Stimulated activated CD4-positive, alpha-beta T cell treated with anti-CD3 and anti-CD28 coated beads, Interleukin-2, amount 100 ng/mL, for 48 hours (primary cell): ENCODE measurements around the gene TNNC1.

ENCODE experiments used
- DNase-seq, 2 donors: peaks; one replicate each; pipeline ENCODE4 v3.0.0-alpha.2; 2020

Gene TNNC1

DNA sequence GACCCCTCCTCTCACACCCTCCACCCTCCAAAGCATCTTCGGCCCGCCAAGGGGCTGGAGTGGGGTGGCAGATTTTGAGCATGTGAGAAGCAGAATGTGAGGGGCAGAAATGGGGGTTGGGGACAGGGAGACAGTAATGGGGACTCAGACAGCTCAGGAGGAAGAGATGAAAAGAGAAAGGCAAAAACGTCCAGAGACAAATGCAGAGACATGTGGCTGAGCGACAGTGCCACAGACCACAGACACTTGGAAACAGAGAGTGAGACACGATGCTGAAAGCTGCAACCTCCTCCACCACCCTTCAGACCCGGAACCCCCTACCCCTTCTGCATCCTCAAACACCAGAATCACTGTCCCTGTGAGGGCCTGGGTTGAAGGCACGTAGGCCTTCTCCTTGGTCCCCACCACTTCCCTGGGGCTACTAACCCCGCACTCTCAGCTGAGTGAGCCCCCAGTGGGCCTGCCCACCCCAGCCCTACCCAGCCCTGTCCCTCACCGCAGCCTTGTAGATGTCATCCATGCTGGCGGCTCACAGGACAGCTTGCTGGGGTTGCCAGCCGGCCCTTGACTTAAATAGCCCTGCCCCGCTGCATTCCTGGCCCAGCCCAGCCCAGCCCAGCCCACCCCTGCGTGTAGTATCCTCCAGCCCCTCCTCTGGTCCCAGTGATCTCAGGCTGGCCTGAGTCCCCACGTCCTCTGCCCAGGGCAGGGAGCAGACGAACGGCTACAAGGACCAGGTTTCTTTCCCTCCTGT lies at the start of gene TNNC1:
Gene TNNC1 (minus strand): TSS at position 546 of the 754 bp plus-strand sequence. CDS start 26 bp downstream, at position 520.
- no peak for DNase-seq

DNA sequence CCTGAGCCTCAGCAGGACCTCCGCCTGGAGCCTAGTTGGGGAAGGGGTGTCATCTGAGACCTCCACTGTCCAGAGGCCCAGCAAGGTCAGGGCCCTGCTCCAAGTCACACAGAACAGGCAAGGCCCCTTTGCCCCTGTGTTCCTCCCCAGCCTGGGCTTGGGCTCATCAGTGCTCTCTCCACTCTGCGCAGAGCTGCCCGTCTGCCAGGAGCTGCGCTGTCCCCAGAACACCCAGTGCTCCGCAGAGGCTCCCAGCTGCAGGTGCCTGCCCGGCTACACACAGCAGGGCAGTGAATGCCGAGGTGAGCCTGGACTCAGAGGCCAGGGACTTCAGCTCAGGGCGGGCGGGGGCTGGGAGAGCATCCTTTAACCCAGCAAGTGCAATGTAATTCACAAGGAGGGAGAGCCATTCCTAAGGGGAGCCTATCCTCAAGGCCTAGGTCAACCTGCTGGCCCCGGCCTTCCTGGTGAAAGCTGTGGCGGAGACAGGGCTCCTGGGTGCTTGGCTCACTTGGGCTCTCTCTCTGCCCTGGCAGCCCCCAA lies 49.0 kb upstream of the TNNC1 start:
- no peak for DNase-seq

DNA sequence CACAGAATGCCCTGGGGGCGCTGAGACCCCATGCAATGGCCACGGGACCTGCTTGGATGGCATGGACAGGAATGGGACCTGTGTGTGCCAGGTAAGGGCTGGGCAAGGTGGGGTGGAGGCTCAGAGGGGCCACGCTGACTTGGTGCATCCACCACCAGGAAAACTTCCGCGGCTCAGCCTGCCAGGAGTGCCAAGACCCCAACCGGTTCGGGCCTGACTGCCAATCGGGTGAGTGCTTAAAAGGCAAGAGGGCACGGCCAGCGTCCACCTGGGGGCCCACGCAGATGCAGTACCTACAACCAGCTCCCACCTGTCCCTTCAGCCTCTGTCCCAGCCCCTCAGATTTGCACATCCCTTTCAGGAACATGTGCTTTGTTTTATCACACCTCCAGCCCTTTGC lies 48.2 kb upstream of the TNNC1 start:
- no peak for DNase-seq

DNA sequence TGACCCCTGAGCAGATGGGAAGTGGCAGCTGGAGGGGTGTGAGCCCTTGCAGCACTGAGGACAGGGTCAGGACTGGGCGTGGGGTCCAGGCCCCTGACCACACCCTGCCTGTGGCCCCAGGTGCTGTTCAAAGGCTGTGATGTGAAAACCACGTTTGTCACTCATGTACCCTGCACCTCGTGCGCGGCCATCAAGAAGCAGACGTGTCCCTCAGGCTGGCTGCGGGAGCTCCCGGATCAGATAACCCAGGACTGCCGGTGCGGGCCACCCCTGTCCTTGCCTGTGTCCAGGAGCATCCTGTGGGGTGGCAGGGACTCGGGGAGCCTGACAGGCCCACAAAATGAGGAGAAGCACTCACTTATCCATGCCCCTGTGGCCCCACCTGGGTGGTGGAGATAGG lies 47.2 kb upstream of the TNNC1 start:
- DNase-seq: no peak

DNA sequence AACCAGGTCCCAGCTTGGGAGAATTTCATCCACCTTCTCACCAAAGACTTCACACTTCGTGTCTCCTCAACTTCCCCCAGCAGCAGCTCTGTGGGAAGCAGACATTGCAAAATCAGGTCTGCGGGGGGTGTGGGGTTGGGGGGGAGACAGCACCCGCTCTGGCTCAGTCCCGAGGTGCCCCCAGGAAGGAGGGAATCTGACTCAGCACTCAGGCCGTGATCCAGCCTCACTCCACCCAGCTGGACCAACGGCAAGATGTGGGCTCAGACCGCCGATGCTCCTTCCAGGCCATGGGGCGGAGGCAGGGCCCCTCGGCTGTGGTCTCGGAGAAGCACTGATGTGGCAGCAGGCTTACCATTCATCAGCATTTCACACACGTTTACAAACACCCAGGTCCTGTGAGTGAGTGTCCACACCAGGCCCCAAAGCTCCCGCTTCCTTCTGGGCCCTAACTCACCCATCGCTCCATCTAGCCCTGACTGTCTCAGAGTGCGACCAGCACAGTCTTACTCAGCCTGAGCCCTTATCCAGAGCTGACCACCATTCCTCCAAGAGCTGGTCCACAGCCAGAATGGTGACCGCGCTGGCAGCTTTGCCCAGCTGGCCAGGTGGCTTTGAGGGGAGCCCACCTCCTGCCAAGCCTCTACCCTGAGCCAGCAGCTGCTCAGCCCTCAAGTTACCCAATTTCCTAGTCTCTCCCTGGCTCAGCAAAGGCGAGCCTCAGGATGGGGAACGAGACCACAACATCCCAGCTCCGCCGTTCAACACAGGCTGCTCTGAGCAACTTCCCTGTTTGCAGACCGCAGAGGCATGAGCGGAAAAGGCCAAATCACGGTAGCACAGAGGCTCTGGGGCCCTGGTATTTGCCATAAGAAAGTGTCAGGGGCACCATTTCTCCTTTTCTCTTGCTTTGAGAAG lies 44.6 kb upstream of the TNNC1 start:
- DNase-seq: no peak

DNA sequence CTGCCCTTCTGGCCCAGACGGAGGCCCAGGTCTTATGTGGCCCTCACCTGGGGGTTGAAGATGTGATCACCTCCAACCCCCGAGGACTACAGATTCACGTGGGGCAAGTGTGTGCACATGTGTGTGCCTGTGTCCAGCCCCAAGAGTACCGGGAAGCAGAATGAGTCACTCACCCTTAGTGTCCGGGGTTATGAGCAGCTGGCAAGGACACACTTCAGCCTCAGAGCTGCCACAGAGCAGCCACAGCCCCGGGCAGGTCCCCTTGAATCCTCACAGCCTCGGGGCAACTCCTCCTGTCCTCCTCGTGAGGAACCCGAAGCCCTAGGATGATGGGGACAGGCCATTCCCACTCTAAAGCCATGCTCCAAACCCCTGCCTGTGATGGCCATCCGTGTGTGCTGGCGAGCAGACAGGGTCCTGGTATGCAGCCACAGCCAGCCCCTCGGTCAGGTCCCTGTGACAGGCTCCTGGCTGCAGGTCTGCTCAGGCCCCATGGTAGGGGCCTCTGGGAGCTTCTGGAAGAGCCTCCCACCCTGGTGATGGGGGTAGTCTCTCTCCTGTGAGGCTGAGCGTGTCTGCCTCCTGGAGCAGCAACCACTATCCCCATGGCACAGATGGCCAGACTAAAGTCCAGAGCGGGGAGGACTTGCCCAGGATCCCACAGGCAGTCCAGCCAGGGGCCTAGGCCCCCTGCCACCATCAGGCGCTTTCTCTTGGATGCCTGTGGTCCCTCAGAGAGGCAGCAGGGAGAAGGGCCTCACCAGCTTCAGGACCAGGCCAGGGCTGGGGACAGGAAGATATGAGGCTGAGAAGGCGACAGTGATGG lies 42.1 kb upstream of the TNNC1 start:
- no peak for DNase-seq

DNA sequence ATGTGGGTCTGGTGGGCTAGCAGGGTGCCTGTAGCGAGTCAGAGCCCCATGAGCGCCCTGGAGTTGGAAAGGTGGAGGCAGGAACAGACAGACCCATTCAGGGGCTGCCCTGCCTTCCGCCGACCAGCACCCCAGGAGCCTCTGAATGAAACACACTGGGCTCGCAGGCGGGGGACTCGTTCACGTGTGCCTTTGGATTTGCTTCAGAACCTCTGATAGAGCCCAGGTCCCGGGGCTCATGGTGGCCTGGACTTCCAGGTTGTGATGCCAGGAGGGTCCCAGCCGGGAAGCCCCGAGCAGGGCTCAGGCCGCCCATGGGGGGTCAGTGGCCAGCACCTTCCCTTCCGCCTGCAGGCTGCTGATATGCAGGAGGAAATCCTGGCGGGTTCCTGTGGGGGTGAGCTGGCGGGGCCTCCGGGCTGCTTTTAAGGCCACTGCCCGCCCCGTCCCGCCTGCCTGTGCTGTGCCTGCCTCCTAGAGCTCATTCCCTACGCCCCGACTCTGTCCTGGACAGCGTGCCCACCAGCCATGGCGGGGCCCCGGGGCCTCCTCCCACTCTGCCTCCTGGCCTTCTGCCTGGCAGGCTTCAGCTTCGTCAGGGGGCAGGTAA lies 41.1 kb upstream of the TNNC1 start, which contains the start of gene STAB1:
Gene STAB1 (plus strand): TSS at position 453 of the 610 bp plus-strand sequence. CDS start 76 bp downstream, at position 529.
- DNase-seq: no peak

DNA sequence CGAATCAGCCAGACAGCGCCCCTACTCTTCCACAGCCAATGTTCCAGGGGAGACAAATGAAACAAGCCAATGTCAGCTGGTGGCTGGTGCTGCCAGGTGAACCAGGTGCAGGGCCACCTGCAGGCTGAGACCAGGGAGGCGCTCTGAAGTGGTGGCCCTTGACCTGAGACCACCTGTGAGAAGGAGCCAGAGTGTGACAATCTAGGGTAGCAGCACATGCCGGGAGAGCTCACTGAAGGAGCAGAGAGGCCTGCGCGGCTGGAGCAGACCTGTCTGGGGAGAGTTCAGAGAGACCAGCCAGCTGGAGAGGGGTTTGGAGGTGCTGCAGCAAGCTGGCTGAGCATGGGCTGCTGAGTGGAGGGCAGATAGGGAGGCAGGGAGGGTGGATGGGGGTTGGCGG lies 40.6 kb upstream of the TNNC1 start:
- no peak for DNase-seq

DNA sequence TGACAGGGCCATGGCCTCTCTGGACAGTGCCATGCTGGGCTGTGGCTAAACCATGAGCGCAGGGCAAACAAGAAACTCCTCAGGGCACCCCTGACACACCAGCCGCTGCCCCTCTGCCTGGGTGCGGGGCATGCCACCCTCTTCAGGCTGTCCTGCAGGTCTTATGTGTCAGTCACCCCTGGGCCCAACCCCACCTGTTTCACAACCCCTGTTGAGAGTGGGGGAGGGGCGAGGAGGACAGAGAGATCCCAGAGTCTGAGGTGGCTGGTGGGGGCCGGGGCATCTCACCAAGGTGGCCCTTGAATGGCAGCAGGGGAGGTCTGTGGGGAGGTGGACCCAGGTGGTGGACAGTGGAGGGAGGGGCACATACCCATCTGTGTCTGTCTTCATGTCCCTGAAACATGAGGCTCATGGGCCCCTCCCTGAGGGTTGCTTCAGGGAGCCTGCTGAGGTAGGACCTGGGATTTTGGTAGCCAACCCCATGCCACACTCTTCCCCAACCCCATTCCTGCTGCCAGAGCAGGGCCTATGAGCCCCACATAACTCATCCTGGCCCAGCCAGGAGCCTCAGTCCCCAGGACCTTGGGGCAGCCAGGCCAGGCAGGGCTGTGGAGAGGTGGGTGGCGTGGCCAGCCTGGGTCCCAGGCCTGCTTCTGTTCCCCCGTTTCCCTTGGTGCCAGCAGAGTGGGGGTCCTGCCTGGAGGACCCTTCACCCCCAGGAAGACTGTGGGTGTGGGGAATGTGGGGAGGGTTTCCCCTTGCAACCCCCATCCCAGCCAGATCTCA lies 39.6 kb upstream of the TNNC1 start:
- no peak for DNase-seq

DNA sequence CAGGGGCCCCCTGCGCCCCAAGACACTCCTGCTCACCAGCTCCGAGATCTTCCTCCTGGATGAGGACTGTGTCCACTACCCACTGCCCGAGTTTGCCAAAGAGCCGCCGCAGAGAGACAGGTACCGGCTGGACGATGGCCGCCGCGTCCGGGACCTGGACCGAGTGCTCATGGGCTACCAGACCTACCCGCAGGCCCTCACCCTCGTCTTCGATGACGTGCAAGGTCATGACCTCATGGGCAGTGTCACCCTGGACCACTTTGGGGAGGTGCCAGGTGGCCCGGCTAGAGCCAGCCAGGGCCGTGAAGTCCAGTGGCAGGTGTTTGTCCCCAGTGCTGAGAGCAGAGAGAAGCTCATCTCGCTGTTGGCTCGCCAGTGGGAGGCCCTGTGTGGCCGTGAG lies 38.2 kb upstream of the TNNC1 start:
- DNase-seq: no peak

DNA sequence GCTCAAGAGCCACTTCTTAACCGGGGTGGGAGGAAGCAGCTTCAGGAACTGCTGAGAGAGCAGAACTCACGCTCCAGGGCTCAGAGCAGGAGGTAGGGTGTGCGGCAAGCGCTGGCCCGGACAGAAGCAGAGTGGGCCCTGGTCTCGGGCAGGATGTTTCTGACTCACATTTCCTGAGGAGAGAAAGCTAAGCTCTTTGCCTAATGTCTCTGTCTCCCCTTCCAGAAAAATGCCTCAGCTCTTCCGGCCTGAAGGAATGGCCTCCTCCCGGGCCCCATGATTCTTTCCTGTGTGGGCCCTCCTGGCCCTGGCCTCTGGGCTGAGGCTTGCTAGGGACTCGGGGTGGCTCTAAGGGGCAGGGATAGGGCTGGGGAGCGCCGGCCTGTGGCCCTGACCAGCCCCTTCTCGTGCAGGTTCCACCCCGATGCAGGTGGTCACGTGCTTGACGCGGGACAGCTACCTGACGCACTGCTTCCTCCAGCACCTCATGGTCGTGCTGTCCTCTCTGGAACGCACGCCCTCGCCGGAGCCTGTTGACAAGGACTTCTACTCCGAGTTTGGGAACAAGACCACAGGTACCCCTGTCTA lies 37.2 kb upstream of the TNNC1 start:
- no peak for DNase-seq

DNA sequence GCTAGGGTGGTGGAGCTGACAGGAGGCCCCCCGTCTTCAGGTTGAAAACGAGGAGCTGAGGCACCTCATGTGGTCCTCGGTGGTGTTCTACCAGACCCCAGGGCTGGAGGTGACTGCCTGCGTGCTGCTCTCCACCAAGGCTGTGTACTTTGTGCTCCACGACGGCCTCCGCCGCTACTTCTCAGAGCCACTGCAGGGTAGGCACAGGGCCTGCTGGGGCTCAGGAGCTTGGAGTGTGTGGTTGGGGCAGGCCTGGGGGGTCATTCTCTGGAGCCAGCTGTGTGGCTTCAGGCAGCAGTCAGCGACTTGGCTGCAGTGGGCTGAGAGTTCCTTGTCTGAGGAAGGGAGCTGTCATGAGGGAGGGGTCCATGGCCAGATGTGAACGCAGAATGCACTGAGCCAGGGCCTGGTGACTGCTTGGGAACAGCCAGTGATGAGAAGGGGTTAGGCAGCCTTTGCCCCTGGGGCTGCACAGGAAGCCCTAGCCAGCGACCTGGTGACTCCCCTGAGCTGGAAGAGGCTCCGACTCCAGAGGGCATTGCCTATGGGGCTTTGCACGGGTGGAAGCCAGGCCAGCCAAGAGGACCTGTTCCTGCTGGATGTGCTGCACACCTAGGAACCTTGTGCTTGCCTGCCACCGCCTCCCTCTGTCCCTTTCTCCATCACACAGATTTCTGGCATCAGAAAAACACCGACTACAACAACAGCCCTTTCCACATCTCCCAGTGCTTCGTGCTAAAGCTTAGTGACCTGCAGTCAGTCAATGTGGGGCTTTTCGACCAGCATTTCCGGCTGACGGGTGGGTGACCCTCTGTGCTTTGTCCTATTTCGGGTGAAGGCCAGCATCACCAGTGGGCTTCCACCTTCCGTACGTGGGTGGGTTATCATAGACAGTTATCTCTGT lies 36.4 kb upstream of the TNNC1 start:
- no peak for DNase-seq

DNA sequence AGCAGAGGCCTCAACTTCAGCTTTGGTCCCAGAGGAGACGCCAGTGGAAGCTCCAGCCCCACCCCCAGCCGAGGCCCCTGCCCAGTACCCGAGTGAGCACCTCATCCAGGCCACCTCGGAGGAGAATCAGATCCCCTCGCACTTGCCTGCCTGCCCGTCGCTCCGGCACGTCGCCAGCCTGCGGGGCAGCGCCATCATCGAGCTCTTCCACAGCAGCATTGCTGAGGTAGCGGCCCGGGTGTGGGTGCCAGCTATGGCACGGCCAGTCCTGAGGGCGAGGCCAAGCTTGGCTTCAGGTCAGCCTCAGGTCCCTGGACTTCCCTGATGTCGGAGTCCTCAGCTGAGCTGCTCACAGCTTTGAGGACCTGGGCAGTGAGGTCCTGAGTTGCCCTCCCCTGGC lies 35.6 kb upstream of the TNNC1 start:
- no peak for DNase-seq

DNA sequence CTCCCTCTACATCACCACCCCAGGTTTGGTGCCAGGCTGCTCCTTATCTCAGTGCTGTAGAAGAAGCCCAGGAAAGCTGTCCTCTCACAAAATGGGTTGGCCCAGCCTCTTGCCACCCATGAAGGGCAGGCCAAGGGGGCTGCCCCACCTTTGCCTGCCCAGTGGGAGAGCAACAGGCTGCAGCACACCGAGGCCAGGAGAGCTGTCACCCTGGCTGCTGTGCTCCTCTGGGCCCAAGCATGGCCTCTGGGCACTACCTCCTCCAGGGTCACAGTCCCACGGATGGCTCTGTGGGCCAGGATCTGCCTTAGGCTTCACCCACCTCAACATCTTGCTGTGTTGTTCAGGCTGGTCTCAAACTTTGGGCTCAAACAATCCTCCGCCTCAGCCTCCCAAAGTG lies 34.9 kb upstream of the TNNC1 start:
- DNase-seq: no peak

DNA sequence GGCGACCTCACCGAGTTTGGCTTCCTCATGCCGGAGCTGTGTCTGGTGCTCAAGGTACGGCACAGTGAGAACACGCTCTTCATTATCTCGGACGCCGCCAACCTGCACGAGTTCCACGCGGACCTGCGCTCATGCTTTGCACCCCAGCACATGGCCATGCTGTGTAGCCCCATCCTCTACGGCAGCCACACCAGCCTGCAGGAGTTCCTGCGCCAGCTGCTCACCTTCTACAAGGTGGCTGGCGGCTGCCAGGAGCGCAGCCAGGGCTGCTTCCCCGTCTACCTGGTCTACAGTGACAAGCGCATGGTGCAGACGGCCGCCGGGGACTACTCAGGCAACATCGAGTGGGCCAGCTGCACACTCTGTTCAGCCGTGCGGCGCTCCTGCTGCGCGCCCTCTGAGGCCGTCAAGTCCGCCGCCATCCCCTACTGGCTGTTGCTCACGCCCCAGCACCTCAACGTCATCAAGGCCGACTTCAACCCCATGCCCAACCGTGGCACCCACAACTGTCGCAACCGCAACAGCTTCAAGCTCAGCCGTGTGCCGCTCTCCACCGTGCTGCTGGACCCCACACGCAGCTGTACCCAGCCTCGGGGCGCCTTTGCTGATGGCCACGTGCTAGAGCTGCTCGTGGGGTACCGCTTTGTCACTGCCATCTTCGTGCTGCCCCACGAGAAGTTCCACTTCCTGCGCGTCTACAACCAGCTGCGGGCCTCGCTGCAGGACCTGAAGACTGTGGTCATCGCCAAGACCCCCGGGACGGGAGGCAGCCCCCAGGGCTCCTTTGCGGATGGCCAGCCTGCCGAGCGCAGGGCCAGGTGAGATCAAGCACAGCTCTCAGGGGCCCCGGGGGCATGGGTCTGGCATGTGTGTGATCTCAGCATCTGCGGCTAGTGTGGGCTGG lies 34.2 kb upstream of the TNNC1 start:
- no peak for DNase-seq

DNA sequence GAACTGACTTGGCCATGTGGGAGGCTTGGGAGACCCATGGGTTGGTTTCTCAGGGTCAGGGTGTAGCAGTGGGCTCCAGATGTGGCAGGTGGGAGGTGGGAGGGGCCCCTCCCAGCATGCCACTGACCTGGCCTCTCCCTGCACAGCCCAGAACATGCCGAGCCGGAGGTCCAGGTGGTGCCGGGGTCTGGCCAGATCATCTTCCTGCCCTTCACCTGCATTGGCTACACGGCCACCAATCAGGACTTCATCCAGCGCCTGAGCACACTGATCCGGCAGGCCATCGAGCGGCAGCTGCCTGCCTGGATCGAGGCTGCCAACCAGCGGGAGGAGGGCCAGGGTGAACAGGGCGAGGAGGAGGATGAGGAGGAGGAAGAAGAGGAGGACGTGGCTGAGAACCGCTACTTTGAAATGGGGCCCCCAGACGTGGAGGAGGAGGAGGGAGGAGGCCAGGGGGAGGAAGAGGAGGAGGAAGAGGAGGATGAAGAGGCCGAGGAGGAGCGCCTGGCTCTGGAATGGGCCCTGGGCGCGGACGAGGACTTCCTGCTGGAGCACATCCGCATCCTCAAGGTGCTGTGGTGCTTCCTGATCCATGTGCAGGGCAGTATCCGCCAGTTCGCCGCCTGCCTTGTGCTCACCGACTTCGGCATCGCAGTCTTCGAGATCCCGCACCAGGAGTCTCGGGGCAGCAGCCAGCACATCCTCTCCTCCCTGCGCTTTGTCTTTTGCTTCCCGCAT lies 33.4 kb upstream of the TNNC1 start:
- no peak for DNase-seq

DNA sequence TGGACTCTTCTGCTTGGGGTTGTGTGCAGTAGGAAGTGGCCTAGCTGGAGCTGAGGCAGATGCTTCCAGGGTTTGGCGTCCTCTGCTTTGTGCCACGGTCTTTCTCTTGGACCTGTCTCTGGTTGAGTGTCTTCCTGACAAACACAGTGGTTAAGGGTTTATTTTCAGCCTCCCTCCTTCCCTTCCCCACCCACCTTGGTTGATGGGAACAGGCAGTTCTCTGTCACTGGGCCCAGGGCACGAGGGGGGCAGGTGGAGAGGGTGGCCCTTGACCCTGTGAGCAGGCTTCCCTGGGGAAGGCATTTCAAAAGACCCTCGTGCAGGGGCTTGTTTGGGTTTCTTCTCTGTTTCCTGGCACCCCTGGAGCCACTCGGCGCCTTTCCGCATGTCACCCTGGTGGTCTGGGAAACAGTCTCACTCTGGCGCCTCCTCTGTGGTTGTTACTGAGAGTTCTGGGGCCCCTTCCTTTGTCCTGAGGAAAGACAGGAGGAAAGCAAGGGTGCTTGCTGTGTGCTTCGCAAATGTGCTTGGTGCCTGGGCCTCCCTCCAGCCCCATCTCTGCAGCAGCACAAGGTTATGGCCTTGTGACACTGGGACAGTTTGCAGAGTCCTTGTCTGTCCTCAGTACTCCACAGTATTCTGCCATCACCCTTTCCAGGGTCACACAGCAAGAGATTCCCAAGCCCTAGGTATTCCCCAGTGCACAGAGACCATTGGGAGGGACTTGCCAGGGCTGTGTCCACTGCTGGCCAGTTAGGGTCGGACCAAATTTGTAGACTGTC lies 31.0 kb upstream of the TNNC1 start:
- DNase-seq: no peak
